Measurements from ENCODE around the gene MBOAT1. TPM values are rescaled to one million over a fixed set of nuclear protein-coding genes. Genes with fewer than 3 reads are reported as not detected.

The MBOAT1 gene
- polyA plus RNA-seq, 1 donor (not counting 4 experiments of a cell fraction or from before 2014, with no cell fraction given) = 4.9 TPM

DNA sequence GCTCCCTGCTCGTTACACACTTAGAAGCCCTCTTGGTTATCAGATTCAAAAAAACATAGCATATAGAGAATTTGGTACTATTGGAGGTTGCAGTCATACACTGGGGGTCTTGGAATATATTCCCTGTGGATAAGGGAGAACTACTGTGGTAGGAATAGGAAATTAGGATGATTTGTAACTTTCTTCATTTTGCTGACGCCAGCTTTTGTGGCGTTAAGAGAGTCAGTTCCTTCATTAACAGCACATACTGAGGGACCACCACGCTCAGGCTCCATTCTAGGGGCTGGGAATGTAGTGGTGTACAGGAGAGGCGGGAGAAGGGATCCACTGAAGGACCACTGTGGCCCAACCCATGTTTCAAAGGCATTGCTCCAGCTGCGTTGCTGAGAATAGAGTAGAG lies 140.3 kb downstream of the MBOAT1 start:
- TF ChIP-seq, protein P1, sequence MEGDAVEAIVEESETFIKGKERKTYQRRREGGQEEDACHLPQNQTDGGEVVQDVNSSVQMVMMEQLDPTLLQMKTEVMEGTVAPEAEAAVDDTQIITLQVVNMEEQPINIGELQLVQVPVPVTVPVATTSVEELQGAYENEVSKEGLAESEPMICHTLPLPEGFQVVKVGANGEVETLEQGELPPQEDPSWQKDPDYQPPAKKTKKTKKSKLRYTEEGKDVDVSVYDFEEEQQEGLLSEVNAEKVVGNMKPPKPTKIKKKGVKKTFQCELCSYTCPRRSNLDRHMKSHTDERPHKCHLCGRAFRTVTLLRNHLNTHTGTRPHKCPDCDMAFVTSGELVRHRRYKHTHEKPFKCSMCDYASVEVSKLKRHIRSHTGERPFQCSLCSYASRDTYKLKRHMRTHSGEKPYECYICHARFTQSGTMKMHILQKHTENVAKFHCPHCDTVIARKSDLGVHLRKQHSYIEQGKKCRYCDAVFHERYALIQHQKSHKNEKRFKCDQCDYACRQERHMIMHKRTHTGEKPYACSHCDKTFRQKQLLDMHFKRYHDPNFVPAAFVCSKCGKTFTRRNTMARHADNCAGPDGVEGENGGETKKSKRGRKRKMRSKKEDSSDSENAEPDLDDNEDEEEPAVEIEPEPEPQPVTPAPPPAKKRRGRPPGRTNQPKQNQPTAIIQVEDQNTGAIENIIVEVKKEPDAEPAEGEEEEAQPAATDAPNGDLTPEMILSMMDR (optimal IDR thresholded peaks at IDR 0.05 in 1 of 3, IDR thresholded peaks at IDR 0.05 in 1 of 3, conservative IDR thresholded peaks at IDR 0.05 in 1 of 3; ENCODE audit: extremely low read depth in 1 of 3, insufficient read depth in 2 of 3, low read length in 3 of 3) = no peak
- TF ChIP-seq EZH2 (IDR thresholded peaks at IDR 0.05; ENCODE audit: low read length) = no peak
- Histone ChIP-seq H3K79me2 (ENCODE audit: control insufficient read depth, insufficient read depth, low read length) (no peaks in the 10 kb centered on the region), H3K4me2 (ENCODE audit: control insufficient read depth, extremely low read depth, insufficient read depth, low read depth, low read length) (no peak overlapping the region), H3K27me3 (ENCODE audit: control insufficient read depth, extremely low read depth, insufficient read depth, low read length) (no peaks in the 10 kb centered on the region), H3K36me3 (ENCODE audit: control insufficient read depth in 2 of 2, extremely low read depth in 1 of 2, insufficient read depth in 2 of 2, low read length in 2 of 2) (no peaks in the 10 kb centered on the region), H3K4me1 (ENCODE audit: control insufficient read depth, extremely low read depth, insufficient read depth, low read length) (no peaks in the 10 kb centered on the region), H3K4me3 (ENCODE audit: control insufficient read depth in 2 of 3, extremely low read depth in 1 of 3, insufficient read depth in 2 of 3, low read depth in 1 of 3, low read length in 3 of 3) (no peak overlapping the region), H3K9me3 (ENCODE audit: control insufficient read depth, low read depth, low read length) (no peaks in the 10 kb centered on the region), H3K27ac (ENCODE audit: control insufficient read depth, insufficient read depth, low read length) (no peak overlapping the region), H3K9ac (ENCODE audit: control insufficient read depth, extremely low read depth, insufficient read depth, low read length) (no peak overlapping the region), H4K20me1 (ENCODE audit: control insufficient read depth, extremely low read depth, insufficient read depth, low read length) (no peaks in the 10 kb centered on the region), H3K9me1 (ENCODE audit: control insufficient read depth, extremely low read depth, insufficient read depth, low read length) (no peaks in the 10 kb centered on the region), H2AFZ (ENCODE audit: control insufficient read depth, low read length) (no peak overlapping the region)
- DNase-seq (ENCODE audit: low read depth, low spot score) (no peak), FAIRE-seq (no peak)
- dilution Hi-C loops (cut with MboI; ENCODE audit: extremely low pct_ligation_motif_present, low sequenced_read_pairs) = no loop called here

- H3K27ac ChIP-seq (ENCODE audit: control insufficient read depth, insufficient read depth, low read length) = no peak overlapping the region
- no peak overlapping the region for H3K9ac ChIP-seq (ENCODE audit: control insufficient read depth, extremely low read depth, insufficient read depth, low read length)
- TF ChIP-seq, protein P1 (optimal IDR thresholded peaks at IDR 0.05 in 1 of 3, IDR thresholded peaks at IDR 0.05 in 1 of 3, conservative IDR thresholded peaks at IDR 0.05 in 1 of 3; ENCODE audit: extremely low read depth in 1 of 3, insufficient read depth in 2 of 3, low read length in 3 of 3) = no peak
- TF ChIP-seq EZH2 (IDR thresholded peaks at IDR 0.05; ENCODE audit: low read length) = no peak
- no peaks in the 10 kb centered on the region for H3K79me2 ChIP-seq (ENCODE audit: control insufficient read depth, insufficient read depth, low read length)
- dilution Hi-C loops (cut with MboI; ENCODE audit: extremely low pct_ligation_motif_present, low sequenced_read_pairs) = no loop called here
- H3K36me3 ChIP-seq (ENCODE audit: control insufficient read depth in 2 of 2, extremely low read depth in 1 of 2, insufficient read depth in 2 of 2, low read length in 2 of 2) = no peaks in the 10 kb centered on the region
- no peak for FAIRE-seq
- no peaks in the 10 kb centered on the region for H3K4me1 ChIP-seq (ENCODE audit: control insufficient read depth, extremely low read depth, insufficient read depth, low read length)
- no peaks in the 10 kb centered on the region for H3K9me3 ChIP-seq (ENCODE audit: control insufficient read depth, low read depth, low read length)
- no peaks in the 10 kb centered on the region for H3K27me3 ChIP-seq (ENCODE audit: control insufficient read depth, extremely low read depth, insufficient read depth, low read length)
- no peaks in the 10 kb centered on the region for H3K9me1 ChIP-seq (ENCODE audit: control insufficient read depth, extremely low read depth, insufficient read depth, low read length)
- no peak overlapping the region for H3K4me2 ChIP-seq (ENCODE audit: control insufficient read depth, extremely low read depth, insufficient read depth, low read depth, low read length)
- no peaks in the 10 kb centered on the region for H4K20me1 ChIP-seq (ENCODE audit: control insufficient read depth, extremely low read depth, insufficient read depth, low read length)
- no peak for DNase-seq (ENCODE audit: low read depth, low spot score)
- no peak overlapping the region for H3K4me3 ChIP-seq (ENCODE audit: control insufficient read depth in 2 of 3, extremely low read depth in 1 of 3, insufficient read depth in 2 of 3, low read depth in 1 of 3, low read length in 3 of 3)
- no peak overlapping the region for H2AFZ ChIP-seq (ENCODE audit: control insufficient read depth, low read length)
Observed at GRCh38 chr6:20070047-20070446, 142.2 kb downstream of the MBOAT1 start.
